Gastrocnemius medialis (tissue), 4 donors: ENCODE results near the gene NAPB.

Experiments used
- CTCF ChIP-seq, 5 experiments: fragments of 450-650 bp in 3 of 5; fragments of 200-600 bp in 2 of 5; sonication (generic) in 2 of 5; IDR thresholded peaks in 4 of 5; conservative IDR thresholded peaks in 1 of 5; 1 replicate in 4 of 5; 2 replicates in 1 of 5; pipeline ENCODE4 v1.5.1; 2016 to 2019; ENCODE audit warnings: antibody characterized with exemption in 5 of 5, mild to moderate bottlenecking in 3 of 5, moderate library complexity in 3 of 5
- POLR2A ChIP-seq, 2 donors: fragments of 450-650 bp; IDR thresholded peaks; one replicate each; pipeline ENCODE4 v1.6.1; 2017; ENCODE audit warnings: antibody characterized with exemption in 2 of 2, mild to moderate bottlenecking in 2 of 2, moderate library complexity in 2 of 2

- TF ChIP-seq CTCF (IDR thresholded peaks at IDR 0.05 in 4 of 5, conservative IDR thresholded peaks at IDR 0.05 in 1 of 5) (no peak), POLR2A (IDR thresholded peaks at IDR 0.05) (no peak)
These were observed 38.3 kb upstream of the NAPB start for GRCh38 chr20:23459461-23460150.
